ENCODE results near the gene CASZ1.

Gene CASZ1

DNA sequence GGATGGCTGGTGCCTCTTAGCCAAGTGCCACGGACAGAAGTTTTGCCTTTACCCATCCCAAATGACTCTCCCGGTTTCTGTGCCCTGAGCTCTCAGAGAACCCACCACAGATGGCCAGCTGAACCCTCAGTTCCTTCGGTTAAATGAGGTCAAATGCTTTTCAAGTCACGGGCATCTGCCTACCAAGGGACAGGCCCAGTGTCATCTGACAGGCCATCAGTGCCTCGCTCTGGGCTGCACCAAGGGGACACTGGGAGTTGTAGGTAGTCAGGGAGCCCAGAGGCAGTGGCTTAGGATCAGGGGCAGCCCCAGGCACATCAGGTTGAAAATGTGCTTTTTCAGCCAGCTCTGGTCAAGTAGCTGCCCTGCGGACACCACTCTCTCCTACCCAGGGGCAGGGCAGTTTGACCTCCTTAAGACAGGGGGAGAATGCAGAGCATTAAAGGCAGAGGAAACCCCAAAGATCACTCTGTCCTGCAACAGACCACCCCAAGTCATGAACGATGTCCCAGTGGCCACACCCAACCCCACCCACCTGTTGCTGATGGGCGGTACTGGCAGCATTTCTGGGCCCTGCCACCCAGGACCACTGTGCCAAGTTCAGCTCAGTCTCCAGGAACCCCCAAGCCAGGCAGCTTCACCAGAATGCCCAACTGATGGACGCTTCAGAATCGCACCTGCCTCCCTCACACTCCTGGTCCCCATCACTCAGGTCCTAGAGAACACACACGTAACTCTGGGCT lies 60.7 kb downstream of the CASZ1 start:
- H3K36me3 ChIP-seq (ENCODE audit: control insufficient read depth, insufficient read depth, low read length) = no peaks in the 10 kb centered on the region
- H3K9me3 ChIP-seq (ENCODE audit: control insufficient read depth, low read length) = no peaks in the 10 kb centered on the region
- H3K4me3 ChIP-seq (ENCODE audit: low read length) = no peak overlapping the region
- no peaks in the 10 kb centered on the region for H3K27me3 ChIP-seq (ENCODE audit: control insufficient read depth, insufficient read depth, low read length)
- no peak overlapping the region for H3K9ac ChIP-seq (ENCODE audit: low read length)
- peaks cover 84% of the 10 kb centered on the region for H3K4me1 ChIP-seq (ENCODE audit: control insufficient read depth, insufficient read depth, low read length)

DNA sequence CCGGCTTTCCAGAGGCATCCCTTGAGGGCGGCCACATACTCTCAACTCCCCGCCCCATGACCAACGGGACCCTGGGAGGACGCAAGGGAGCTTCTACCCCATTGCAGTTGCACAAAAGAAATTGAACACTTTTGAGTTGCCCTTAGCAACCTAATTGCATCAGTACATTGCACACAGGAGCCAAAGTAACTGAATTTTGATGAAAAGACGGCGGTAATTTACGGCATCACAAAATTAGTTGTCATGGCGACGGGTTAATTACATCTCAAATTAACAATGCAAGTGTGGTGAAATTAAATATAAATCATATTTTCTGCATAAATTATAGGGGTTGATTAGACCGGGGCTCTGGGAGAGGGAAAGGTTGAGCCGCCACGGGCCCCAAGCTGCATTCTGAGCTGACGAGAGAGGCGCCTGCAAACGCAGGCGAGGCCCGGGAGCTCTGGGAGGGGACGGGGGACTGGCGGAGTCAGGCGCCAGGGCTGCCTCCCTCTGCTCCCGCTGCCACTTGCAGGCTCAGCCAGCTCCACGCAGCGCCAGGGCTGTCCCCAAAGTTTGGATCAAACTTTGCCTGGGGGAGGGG lies 61.4 kb downstream of the CASZ1 start:
- Histone ChIP-seq H3K9me3 (ENCODE audit: control insufficient read depth, low read length) (no peaks in the 10 kb centered on the region), H3K27me3 (ENCODE audit: control insufficient read depth, insufficient read depth, low read length) (no peaks in the 10 kb centered on the region), H3K36me3 (ENCODE audit: control insufficient read depth, insufficient read depth, low read length) (no peaks in the 10 kb centered on the region), H3K4me1 (ENCODE audit: control insufficient read depth, insufficient read depth, low read length) (peaks cover 79% of the 10 kb centered on the region), H3K9ac (ENCODE audit: low read length) (no peak overlapping the region), H3K4me3 (ENCODE audit: low read length) (no peak overlapping the region)

DNA sequence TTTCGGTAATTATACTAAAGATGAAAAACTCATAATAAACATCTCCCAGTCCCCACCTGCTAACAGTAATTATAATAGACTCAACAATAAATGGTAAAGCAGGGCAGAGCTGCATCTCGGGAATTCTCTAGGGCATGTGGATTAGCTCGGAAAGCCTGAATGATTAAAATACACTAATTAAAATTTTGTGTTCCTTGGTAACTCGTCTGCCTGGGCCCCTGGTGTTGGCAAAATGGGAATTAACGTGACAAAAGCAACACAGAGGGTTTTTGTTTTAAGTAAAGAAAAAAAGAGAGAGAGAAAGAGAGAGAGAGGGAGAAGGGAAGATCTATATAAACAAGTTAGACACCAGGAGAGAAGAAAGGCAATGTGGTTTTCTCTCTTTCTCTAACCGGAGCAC lies 62.1 kb downstream of the CASZ1 start:
- Histone ChIP-seq H3K4me3 (ENCODE audit: low read length) (no peak overlapping the region), H3K4me1 (ENCODE audit: control insufficient read depth, insufficient read depth, low read length) (peaks cover 73% of the 10 kb centered on the region), H3K36me3 (ENCODE audit: control insufficient read depth, insufficient read depth, low read length) (no peaks in the 10 kb centered on the region), H3K9ac (ENCODE audit: low read length) (no peak overlapping the region), H3K27me3 (ENCODE audit: control insufficient read depth, insufficient read depth, low read length) (no peaks in the 10 kb centered on the region), H3K9me3 (ENCODE audit: control insufficient read depth, low read length) (no peaks in the 10 kb centered on the region)

DNA sequence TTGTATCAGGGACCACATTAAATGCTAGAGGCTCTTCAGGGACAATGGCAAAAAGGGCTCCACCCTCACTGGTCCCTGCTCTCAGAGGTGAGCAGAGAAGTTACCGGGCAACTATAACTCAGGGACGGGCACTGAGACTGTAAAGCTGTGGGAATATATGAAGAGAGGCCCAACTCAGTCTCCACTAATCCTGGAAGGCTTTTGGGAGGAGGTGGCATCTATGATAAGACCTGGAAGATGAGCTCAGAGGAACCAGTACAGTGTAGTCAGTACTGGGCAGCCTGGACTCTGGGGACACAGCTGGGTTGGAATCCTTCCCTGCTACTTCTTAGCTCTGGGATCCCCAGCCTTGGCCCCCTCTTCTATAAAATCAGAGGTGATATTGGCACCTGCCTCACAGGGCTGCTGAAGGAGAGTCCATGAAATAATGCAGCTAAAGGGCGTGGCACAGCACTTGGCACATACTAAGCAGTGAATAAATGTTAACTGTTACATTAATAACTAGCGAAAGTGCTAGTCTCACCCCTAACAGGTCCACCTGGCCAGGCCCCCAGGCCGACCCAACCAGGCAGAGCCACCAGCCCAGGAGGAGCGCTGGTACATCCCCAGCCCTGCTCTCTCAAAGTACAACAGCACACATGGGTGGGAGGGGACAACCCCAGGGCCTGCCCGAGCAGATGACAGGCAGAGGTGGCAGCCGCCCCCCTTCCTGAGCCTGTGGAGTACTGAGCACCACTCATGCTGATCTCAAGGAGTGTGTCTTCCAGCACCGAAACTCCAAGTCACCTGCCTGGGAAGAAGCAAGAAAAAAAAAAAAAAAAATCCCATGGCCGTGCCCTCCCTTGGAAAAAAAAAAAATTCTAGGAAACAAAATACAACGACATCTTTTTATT lies 62.7 kb downstream of the CASZ1 start:
- no peaks in the 10 kb centered on the region for H3K9me3 ChIP-seq (ENCODE audit: control insufficient read depth, low read length)
- no peaks in the 10 kb centered on the region for H3K36me3 ChIP-seq (ENCODE audit: control insufficient read depth, insufficient read depth, low read length)
- no peaks in the 10 kb centered on the region for H3K27me3 ChIP-seq (ENCODE audit: control insufficient read depth, insufficient read depth, low read length)
- H3K9ac ChIP-seq (ENCODE audit: low read length) = no peak overlapping the region
- no peak overlapping the region for H3K4me3 ChIP-seq (ENCODE audit: low read length)
- peaks cover 66% of the 10 kb centered on the region for H3K4me1 ChIP-seq (ENCODE audit: control insufficient read depth, insufficient read depth, low read length)

DNA sequence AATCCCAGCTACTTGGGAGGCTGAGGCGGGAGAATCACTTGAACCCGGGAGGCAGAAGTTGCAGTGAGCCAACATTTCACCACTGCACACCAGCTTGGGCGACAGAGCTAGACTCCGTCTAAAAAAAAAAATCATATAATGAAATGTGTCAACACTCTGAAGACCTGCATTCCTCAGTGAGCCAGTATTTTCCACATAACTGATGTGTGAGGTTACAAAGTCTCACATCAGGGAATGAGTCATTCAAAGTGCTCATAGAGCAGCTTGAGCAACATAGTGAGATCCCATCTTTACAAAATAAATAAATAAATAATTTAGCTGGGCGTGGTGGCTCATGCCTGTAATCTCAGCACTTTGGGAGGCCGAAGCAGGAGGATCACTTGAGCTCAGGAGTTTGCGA lies 65.5 kb downstream of the CASZ1 start:
- no peaks in the 10 kb centered on the region for H3K36me3 ChIP-seq (ENCODE audit: control insufficient read depth, insufficient read depth, low read length)
- no peaks in the 10 kb centered on the region for H3K9me3 ChIP-seq (ENCODE audit: control insufficient read depth, low read length)
- H3K9ac ChIP-seq (ENCODE audit: low read length) = no peak overlapping the region
- no peak overlapping the region for H3K4me3 ChIP-seq (ENCODE audit: low read length)
- H3K4me1 ChIP-seq (ENCODE audit: control insufficient read depth, insufficient read depth, low read length) = peaks cover 61% of the 10 kb centered on the region
- H3K27me3 ChIP-seq (ENCODE audit: control insufficient read depth, insufficient read depth, low read length) = no peaks in the 10 kb centered on the region

DNA sequence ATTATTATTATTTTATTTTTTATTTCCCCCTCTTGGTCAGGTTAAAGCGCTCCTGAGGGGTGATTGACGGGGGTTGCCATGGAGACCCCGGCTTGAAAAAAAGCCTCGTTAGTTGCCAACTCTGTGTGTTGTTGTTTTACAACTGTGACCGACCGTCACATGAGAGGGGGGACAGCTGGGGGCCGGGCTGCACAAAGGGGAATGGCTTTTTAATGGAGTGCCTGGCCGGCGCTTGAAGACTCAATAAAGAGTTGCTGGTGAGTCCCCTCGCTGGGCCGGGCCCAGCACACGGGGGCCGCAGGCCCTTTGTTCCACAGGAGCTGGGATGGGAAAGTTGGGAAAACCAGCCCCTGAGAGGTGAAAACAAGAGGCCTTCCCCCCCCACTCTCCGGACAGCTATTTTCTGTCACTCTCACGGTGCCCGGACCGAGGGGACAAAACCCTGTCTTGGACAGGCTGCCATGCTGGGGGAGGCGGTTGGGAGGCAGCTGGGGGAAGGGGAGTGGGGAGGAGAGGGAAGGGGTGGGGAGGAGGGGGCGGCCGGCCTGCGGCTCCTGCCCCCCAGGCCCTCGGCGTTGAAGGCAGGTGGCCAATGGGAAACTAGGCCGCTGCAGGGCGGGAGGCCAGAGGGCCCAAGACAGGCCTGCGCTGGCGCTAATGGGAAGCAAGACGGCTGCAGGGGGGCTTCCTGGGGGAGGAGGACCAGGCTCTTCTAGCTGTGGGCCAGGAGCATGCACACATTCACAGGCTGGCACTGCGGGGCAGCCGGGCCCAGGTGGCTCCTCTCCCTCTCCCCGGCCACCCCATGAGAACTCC lies 67.6 kb downstream of the CASZ1 start:
- H3K9ac ChIP-seq (ENCODE audit: low read length) = no peak overlapping the region
- peaks cover 62% of the 10 kb centered on the region for H3K4me1 ChIP-seq (ENCODE audit: control insufficient read depth, insufficient read depth, low read length)
- no peaks in the 10 kb centered on the region for H3K27me3 ChIP-seq (ENCODE audit: control insufficient read depth, insufficient read depth, low read length)
- no peaks in the 10 kb centered on the region for H3K36me3 ChIP-seq (ENCODE audit: control insufficient read depth, insufficient read depth, low read length)
- no peaks in the 10 kb centered on the region for H3K9me3 ChIP-seq (ENCODE audit: control insufficient read depth, low read length)
- H3K4me3 ChIP-seq (ENCODE audit: low read length) = no peak overlapping the region

DNA sequence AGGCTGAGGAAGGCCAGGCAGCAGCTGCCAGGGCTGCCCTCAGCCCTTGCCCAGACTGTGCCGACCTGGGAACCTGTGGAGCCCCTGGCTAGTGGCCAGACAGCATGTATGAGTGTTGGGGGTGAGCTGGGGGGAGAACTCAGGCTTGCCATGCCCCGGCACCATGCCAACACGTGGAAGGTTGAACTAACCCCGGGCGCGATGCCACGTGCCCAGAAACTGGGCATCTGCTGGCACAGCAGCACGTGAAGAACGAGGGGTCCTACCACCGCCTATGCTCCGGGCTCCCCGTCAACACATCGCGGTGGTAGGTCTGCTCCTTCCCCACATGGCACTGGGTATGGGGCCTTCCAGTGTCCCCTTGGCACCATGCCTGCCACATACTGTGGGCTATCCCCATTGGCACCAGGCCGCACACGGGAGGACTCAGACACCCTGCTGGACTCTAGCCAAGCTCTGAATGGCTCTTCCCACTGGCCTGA lies 68.7 kb downstream of the CASZ1 start:
- peaks cover 63% of the 10 kb centered on the region for H3K4me1 ChIP-seq (ENCODE audit: control insufficient read depth, insufficient read depth, low read length)
- no peak overlapping the region for H3K9ac ChIP-seq (ENCODE audit: low read length)
- no peak overlapping the region for H3K4me3 ChIP-seq (ENCODE audit: low read length)
- H3K27me3 ChIP-seq (ENCODE audit: control insufficient read depth, insufficient read depth, low read length) = no peaks in the 10 kb centered on the region
- H3K9me3 ChIP-seq (ENCODE audit: control insufficient read depth, low read length) = no peaks in the 10 kb centered on the region
- no peaks in the 10 kb centered on the region for H3K36me3 ChIP-seq (ENCODE audit: control insufficient read depth, insufficient read depth, low read length)

DNA sequence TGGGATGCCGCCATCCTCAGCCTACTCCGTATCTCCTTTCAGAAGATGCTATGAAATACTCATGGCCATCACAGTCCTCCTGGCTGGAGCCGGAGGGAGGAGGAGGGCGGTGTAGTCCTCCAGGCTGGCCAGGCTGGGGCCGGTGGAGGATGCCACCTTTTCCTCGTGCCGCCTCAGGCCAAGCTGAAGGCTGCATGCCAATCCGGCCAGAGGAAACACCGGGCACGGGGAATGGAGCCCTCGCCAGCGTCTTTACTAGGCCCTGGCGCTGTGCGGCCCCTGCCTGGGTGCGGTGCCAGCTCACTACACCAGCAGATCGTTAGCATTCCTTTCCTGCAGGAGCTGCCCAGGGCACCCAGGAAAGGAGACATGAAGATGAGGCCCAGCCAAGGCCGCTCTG lies 70.1 kb downstream of the CASZ1 start:
- Histone ChIP-seq H3K4me1 (ENCODE audit: control insufficient read depth, insufficient read depth, low read length) (peaks cover 69% of the 10 kb centered on the region), H3K36me3 (ENCODE audit: control insufficient read depth, insufficient read depth, low read length) (no peaks in the 10 kb centered on the region), H3K9ac (ENCODE audit: low read length) (peak overlapping the region; percentile 15), H3K27me3 (ENCODE audit: control insufficient read depth, insufficient read depth, low read length) (no peaks in the 10 kb centered on the region), H3K9me3 (ENCODE audit: control insufficient read depth, low read length) (no peaks in the 10 kb centered on the region), H3K4me3 (ENCODE audit: low read length) (no peak overlapping the region)

DNA sequence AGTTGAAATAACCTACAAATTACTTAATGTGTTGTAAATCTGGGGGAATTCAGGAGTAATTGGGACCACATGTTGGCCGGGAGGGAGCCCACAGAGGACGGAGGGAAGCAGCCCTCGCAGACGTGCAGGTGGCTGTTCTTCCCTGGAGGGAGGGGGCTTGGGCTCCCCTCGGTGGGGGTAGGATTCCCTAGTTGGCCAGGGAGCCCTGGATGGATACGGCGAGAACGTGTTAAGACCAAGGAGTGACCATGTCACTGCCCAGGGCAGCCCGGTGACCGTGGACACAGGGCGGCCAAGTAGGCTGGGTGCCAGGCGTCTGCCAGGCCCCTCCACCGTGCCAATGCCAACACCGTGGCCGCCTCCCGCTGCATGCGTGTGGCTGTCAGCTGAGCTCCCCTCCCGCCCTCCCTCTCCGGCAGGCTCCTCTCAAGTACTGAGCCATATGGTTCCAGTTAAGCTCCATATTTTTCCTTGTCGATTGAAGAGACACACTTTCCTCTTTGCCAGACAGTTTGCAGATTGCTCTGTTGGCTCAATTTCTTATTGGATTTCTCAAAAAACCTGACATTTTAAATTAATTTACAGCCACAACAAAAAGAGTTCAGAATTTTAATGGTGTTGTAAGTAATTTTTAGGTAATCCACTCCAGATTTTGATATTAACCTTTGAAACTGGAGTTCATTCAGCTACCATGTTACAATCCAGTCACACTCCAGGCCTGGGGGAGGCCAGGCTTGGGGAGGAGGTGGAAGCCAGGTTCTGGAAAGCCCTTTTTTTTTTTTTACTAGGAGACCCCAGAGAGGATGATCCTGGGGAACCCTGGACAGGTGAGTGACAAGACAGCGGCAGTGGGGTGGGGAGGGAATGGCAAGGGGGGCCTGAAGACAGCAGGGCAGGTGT lies 71.2 kb downstream of the CASZ1 start:
- no peak overlapping the region for H3K9ac ChIP-seq (ENCODE audit: low read length)
- H3K4me3 ChIP-seq (ENCODE audit: low read length) = no peak overlapping the region
- no peaks in the 10 kb centered on the region for H3K9me3 ChIP-seq (ENCODE audit: control insufficient read depth, low read length)
- no peaks in the 10 kb centered on the region for H3K27me3 ChIP-seq (ENCODE audit: control insufficient read depth, insufficient read depth, low read length)
- H3K4me1 ChIP-seq (ENCODE audit: control insufficient read depth, insufficient read depth, low read length) = peaks cover 68% of the 10 kb centered on the region
- H3K36me3 ChIP-seq (ENCODE audit: control insufficient read depth, insufficient read depth, low read length) = no peaks in the 10 kb centered on the region

DNA sequence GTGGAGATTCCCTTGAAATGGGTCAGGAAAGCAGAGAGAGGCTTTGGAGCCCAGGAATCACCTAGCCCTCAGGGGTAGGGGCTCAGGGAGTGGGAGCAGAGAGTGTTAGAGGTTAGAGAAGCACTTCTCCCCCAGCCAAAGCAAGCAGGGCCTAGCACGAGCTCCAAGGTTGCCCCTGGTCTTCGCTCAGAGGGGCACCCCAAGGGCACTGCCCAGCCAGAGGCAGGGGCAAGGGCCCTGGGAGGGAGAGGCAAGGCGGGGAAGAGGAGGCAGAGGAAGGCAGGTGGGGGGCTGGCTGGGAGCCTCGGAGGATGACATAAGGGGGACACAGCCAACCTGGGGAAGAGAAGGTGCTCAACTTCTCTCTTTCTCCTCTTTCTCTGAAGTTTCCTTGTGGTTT lies 71.9 kb downstream of the CASZ1 start:
- peaks cover 68% of the 10 kb centered on the region for H3K4me1 ChIP-seq (ENCODE audit: control insufficient read depth, insufficient read depth, low read length)

DNA sequence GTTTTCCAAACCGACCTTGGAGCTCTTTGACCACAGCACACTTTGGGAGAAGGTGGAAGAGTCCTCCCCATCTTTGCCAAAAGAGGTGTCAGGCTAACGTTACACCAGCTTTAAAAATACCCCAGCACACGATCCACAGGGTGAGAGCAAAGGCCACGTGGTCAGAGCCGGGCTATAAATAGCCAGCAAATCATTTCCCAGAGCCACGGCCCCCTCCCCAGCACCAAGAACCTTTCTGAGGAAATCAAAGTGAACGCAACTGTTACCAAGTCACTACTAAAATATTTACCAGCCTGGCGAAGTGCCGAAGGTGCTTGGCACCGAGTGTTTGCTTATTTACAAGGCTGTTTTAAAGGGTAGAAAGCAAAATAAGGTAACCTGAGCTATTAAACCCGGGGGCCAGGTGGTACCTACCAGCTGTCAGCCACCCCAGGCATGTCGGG lies 72.4 kb downstream of the CASZ1 start:
- no peak overlapping the region for H3K4me3 ChIP-seq (ENCODE audit: low read length)
- peaks cover 68% of the 10 kb centered on the region for H3K4me1 ChIP-seq (ENCODE audit: control insufficient read depth, insufficient read depth, low read length)
- H3K27me3 ChIP-seq (ENCODE audit: control insufficient read depth, insufficient read depth, low read length) = no peaks in the 10 kb centered on the region
- H3K9ac ChIP-seq (ENCODE audit: low read length) = peak overlapping the region; percentile 5
- H3K9me3 ChIP-seq (ENCODE audit: control insufficient read depth, low read length) = no peaks in the 10 kb centered on the region
- no peaks in the 10 kb centered on the region for H3K36me3 ChIP-seq (ENCODE audit: control insufficient read depth, insufficient read depth, low read length)

More for the DNA sequence above, 71.9 kb downstream of the CASZ1 start:
- H3K9me3 ChIP-seq (ENCODE audit: control insufficient read depth, low read length) = no peaks in the 10 kb centered on the region
- no peak overlapping the region for H3K4me3 ChIP-seq (ENCODE audit: low read length)
- H3K36me3 ChIP-seq (ENCODE audit: control insufficient read depth, insufficient read depth, low read length) = no peaks in the 10 kb centered on the region
- no peaks in the 10 kb centered on the region for H3K27me3 ChIP-seq (ENCODE audit: control insufficient read depth, insufficient read depth, low read length)
- H3K9ac ChIP-seq (ENCODE audit: low read length) = peak overlapping the region; percentile 5
